Left colon (tissue), 2 donors: ENCODE measurements around the gene EYS. TPM values are rescaled to one million over a fixed set of nuclear protein-coding genes. Genes with fewer than 3 reads are reported as not detected.
A peak's percentile ranks its signal among the peaks of the same experiment; 100 is the strongest.

ENCODE experiments used
- ATAC-seq: fragments of 200-7000 bp; cut with Tn5 transposase; one replicate; pipeline ENCODE4 v1.9.1; 2020; ENCODE audit warnings: mild to moderate bottlenecking, moderate library complexity
- DNase-seq, 2 donors: peaks; one replicate each; pipeline ENCODE4 v3.0.0-alpha.2; 2020
- intact Hi-C, 2 donors: fragments of 100-400 bp; cut with DNase I in 1 of 2; cut with micrococcal nuclease in 1 of 2; formaldehyde crosslinking; loops; one replicate each; pipeline versions ENCODE4 v1.11.2 to v1.14.0; 2022; cut with DNase I, micrococcal nuclease
- total RNA-seq, 2 donors: library from RNA; stranded (reverse); fragmentation: NEBNext Ultra II Directional; extraction: Animal tissue kit (Norgen Biotek cat#: 25700); gene quantifications; one replicate each; pipeline ENCODE4 v1.2.1, GENCODE V29; 2021
- donor health status: DM: no; HTN: no; CAD: no.
- donor health status: DM: yes; HTN: yes; CAD: no.

Gene EYS
- total RNA-seq, 2 donors from 2014 or later: 0.59 to 1.3 TPM

GRCh38 chr6:64357430-64357829 is 1349.6 kb downstream of the EYS start:
- no peak for ATAC-seq
- intact Hi-C loops: no loop called here
- no peak for DNase-seq

GRCh38 chr6:64347411-64347810 is 1359.6 kb downstream of the EYS start:
- no peak for ATAC-seq
- intact Hi-C loops: no loop called here

GRCh38 chr6:64335195-64335594 is 1371.8 kb downstream of the EYS start:
- DNase-seq (no peak), ATAC-seq (no peak)
- intact Hi-C loops: no loop called here

More at GRCh38 chr6:64347411-64347810, 1359.6 kb downstream of the EYS start:
- no peak for DNase-seq

DNA sequence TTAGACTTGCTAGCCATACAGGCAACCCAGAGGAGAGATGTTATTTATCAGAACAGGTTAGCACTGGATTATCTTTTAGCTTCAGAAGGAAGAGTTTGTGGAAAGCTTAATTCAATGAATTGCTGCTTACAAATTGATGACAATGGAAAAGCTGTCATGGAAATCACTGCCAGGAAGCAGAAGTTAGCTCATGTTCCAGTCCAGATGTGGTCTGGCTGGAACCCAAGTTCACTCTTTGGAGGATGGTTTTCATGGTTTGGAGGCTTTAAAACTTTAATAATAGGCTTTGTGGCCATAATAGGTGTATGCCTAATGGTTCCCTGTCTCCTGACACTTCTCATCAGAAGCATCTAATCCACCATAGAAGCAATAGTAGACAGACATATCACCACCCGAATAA is 1372.4 kb downstream of the EYS start:
- intact Hi-C loops: loop anchor here in 1 of 2 donors (5.0 kb wide), 1 partner anchor 412 kb away; no protein-coding TSS in a partner anchor
- no peak for DNase-seq
- ATAC-seq: no peak

GRCh38 chr6:64330694-64331307 is 1376.2 kb downstream of the EYS start:
- intact Hi-C loops: loop anchor here in 1 of 2 donors (5.0 kb wide), 1 partner anchor 408 kb away; no protein-coding TSS in a partner anchor
- DNase-seq (peak; percentile 55 to 91), ATAC-seq (peak; percentile 59)

DNA sequence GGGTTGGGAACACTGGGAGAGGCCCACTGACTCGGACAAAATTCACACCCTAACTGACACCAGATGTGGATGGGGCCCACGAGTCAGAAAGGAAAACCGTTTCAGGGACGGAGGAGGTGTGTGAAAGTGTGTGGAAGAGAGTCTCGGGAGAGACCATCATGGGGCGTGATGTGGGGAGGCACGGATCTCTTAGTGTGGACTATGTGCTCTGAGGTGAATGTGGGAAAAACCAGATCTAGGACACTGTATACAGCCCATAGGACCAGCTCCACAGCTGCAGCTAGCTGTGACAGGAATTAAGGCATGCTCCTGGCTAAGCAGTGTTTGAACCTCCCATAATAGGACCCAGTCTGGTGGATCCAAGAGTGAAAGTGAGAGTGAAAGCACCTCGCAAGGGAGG is 1380.1 kb downstream of the EYS start:
- DNase-seq: no peak
- intact Hi-C loops: loop anchor here in 1 of 2 donors (10.0 kb wide), 1 partner anchor 312 kb away; no protein-coding TSS in a partner anchor
- no peak for ATAC-seq

GRCh38 chr6:64325093-64325492 is 1381.9 kb downstream of the EYS start:
- no peak for DNase-seq
- intact Hi-C loops: loop anchor here in 1 of 2 donors (10.0 kb wide), 1 partner anchor 310 kb away; no protein-coding TSS in a partner anchor
- ATAC-seq: no peak

GRCh38 chr6:64310214-64310613 is 1396.8 kb downstream of the EYS start:
- DNase-seq (no peak), ATAC-seq (no peak)
- intact Hi-C loops: no loop called here

- peak; percentile 86 for ATAC-seq
- peak; percentile 11 to 38 for DNase-seq
- intact Hi-C loops: no loop called here
Measured at GRCh38 chr6:64301307-64302236, 1405.5 kb downstream of the EYS start.

- DNase-seq (no peak), ATAC-seq (no peak)
- intact Hi-C loops: no loop called here
Measured at GRCh38 chr6:64299176-64299575, 1407.8 kb downstream of the EYS start.

DNA sequence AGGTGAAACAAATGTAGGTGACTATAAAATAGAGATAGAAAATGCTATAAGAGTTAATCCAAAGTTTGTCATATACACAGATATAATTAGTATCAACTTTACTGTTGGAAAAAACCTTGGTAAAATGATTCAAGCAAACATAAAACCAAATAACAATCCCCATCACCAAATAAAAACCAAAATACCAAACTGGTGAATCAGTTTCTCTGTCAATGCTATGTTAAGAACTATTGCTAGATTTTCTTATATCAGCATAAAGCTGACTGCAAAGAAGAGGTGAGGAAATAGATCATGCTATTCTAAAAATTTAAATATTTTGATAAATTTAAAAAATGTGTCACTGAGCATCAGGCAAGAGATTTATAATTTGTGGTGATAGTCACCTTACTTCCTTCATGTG is 1413.0 kb downstream of the EYS start:
- intact Hi-C loops: no loop called here
- no peak for ATAC-seq
- DNase-seq: no peak

DNA sequence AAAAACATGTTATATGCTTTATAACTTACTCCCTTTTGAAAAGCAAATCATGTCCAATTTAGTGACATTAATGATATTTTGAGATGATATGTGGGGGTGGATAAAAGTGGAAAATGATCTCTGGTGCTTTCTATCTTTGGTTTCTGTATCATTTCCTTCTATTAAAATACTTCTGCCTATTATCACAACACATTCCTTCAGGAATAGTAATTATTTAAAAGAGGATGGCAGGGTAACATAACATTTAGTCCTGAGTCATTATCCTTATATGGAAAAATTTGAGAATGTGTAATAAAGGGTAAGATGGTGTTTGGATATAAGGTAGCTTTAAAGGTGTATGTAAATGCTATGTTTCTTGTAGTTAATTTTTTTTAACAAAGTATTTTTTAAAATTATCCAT is 1413.7 kb downstream of the EYS start:
- intact Hi-C loops: no loop called here
- ATAC-seq: no peak
- DNase-seq: no peak

DNA sequence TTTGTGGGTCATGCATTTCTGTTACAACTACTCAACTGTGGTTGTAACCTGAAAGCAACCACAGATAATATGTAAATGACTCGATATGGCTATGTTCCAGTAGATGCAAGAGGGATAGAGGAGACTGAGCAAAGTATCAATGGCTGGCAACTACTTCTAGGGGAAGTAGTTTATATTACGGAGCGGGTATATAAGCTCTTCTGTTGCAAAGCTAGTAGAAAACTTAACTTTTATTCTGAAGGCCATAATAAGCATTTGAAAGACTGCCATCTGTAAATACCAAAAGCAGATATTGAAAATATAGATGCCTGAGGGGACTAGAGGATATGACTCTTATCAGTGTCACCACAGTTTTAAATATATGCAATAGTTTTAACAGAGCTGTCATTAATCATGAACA is 1416.2 kb downstream of the EYS start:
- DNase-seq (no peak), ATAC-seq (no peak)
- intact Hi-C loops: no loop called here

- DNase-seq (no peak), ATAC-seq (no peak)
- intact Hi-C loops: no loop called here
Measured at GRCh38 chr6:64289931-64290330, 1417.1 kb downstream of the EYS start.

DNA sequence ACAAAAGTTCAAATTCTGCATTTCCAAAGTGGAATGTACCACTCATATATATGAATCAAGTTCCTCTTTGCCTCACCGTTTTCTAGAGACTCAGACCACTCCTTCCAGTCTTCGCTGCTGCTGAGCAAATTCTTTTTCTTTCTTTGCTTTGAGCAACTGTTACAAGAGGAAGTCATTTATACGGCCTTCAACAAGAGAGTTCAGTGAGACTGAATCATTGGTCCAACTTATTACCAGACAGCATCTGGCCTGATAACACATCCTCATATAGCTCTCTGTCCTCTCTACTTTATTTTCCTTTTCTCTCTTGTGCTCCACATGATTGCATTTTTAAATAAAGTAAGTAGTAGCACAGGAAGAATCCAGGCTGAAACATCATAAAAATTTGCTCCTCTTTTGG is 1418.7 kb downstream of the EYS start:
- no peak for ATAC-seq
- intact Hi-C loops: no loop called here
- DNase-seq: no peak

DNA sequence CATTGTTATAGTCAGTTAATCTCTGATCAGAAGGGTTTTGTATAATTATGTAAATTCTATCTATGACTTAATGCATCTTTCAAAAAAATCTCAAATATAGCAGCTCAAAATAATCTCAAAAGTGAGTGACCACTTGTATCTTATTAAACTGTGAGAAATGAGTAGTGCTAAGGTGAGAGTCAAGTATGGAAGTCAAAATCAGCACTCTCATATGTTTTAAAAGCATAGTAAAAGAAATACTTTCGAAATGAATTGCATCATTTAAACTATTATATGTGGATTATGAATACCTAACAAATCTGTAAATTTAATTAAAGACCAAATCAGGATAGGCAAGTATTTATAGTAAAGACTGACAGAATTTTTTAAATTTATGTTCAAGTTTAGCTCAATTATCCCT is 1425.9 kb downstream of the EYS start:
- no peak for DNase-seq
- ATAC-seq: no peak
- intact Hi-C loops: no loop called here

DNA sequence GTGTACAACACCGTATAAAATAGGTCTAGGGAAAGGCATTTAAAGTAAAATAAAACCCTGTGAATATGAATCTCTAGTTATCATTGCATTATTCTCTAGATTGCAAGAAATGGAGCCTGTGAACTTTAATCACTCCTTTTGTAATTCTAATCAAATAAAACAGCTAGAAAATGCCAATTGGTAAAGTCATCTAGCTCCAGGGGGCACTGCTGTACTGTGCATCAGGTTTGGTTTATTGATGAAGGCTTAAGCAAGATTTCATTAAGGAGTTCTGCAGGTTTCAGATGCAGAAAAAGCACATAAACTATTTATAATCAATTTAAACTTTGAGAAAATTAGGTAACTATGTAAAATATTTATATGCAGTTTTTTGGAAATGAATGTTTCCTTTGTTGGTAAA is 1426.5 kb downstream of the EYS start:
- ATAC-seq (peak; percentile 52), DNase-seq (peak in 1 of 2 donors; percentile 29)
- intact Hi-C loops: no loop called here

DNA sequence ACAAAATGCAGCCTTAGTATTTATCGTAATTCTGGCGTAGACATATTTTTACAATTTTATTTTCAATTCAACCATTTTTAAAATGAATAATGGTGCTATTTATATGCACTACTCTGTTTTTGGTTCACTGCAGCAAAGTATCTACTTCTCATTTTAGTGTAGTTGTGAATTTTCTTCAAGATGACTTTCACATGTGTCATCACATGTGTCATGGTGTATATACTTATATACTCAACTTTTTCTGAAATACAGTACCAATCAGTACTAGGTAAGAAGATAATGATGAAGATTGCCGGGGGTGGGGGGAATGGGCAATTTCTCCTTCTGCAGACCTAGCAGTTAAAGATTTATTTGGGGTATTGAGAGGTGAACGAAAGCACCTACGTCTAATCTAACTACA is 1436.9 kb downstream of the EYS start:
- ATAC-seq: no peak
- no peak for DNase-seq
- intact Hi-C loops: no loop called here

DNA sequence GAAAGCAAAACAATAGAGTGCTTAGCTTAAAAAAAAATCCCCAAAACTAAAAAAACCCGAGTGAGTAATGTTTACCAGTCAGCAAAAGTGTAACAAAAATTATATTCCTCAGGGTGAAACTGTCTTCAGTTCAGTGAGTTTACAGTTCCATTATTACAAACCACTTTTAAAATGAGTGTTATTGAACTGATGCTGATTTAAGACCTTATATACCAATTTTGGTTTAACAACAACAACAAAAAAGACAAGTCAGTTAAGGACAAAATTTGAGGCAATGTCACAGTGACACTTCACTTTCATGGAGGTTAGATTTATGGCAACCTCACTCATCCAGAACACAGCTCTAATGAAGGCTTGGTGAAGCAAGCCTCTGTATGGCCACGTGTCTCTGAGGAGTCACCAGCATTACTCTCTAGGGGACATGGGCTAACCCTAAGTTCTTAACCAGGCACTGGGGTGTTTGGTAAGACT is 1440.6 kb downstream of the EYS start:
- ATAC-seq (no peak), DNase-seq (no peak)
- intact Hi-C loops: no loop called here

DNA sequence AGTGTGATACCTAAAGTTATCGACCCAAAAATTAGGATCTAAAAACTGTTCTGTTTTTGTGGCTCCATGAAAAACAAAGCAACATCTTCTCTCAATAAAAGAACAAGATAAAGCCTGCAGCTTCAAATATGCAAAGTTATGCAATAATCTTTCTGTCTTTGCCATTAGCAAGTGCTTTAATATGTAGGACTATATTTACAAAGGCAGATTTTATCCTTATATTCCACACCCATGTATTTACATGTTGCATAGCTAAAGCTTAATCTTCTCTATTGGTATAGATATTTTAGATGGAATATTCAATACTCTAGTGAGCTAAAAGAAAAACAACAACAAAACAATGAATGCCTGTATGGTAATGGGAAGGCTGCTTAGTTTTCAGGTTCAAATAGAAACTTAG is 1443.2 kb downstream of the EYS start:
- intact Hi-C loops: no loop called here
- no peak for ATAC-seq
- no peak for DNase-seq
